Activated CD4-positive, alpha-beta T cell treated with anti-CD3 and anti-CD28 coated beads, Interleukin-2, amount 50 U/mL, for 24 hours (primary cell): ENCODE data around the gene PNMA6A.
"Not testable (repeated sequence)": the region's sequence is repeated elsewhere in the genome, so short reads cannot be mapped to it uniquely, and the experiment has no call there.

Experiments used
- DNase-seq, 2 donors: peaks; one replicate each; pipeline ENCODE4 v3.0.0-alpha.2; 2020; ENCODE audit warnings: low read depth in 1 of 2, low spot score in 1 of 2

PNMA6A gene

GRCh38 chrX:153071909-153072583, at the start of gene PNMA6A:
PNMA6A (plus strand) TSS chrX:153072454; CDS start chrX:153073063, 609 bp downstream.
- not testable (repeated sequence) for DNase-seq

- not testable (repeated sequence) for DNase-seq
Measured at GRCh38 chrX:153026501-153026900, 45.8 kb upstream of the PNMA6A start.

- not testable (repeated sequence) for DNase-seq
Measured at GRCh38 chrX:153028487-153028886, 43.8 kb upstream of the PNMA6A start.

GRCh38 chrX:153029162-153029561, 43.1 kb upstream of the PNMA6A start:
- DNase-seq, result no peak

DNA sequence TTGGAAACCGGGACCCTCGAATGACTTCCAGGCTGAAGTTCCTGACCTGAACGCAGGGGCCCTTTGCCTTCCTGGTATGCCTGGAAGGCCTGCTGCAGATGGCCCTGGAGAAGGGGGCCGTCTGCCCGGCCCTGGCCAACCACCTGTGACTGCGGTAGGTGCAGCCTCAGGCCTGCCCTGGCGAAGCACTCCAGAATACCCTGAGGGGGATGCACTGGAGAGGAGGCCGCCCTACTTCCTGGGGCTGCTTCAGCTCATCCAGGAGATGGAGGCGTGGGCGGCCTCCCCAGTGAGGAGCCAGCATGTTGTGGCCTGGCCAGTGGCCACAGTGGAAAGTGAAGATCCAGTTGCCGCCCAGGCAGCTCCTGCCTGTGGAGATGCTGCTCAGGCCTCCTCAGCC, 42.4 kb upstream of the PNMA6A start:
- no peak for DNase-seq

DNA sequence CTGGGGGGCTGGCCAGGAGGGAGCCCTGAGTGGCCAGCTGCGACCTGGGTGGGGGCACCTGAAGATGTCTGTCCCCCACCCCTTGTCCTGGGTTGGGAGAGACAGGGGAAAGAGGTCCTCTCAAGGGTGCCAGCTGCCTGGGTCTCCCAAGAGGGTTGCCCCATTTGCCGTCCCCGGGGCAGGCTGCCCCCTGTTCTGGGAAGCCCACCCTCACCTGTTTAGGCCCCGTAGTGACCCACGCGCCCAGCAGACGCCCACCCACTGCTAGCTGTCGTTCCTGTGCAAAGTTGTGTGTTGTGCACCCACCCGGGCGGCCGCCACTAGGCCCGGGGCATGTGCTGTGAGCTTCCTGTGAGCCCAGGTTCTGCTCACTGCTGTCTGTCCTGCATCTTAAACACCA, 41.5 kb upstream of the PNMA6A start:
- no peak for DNase-seq

DNA sequence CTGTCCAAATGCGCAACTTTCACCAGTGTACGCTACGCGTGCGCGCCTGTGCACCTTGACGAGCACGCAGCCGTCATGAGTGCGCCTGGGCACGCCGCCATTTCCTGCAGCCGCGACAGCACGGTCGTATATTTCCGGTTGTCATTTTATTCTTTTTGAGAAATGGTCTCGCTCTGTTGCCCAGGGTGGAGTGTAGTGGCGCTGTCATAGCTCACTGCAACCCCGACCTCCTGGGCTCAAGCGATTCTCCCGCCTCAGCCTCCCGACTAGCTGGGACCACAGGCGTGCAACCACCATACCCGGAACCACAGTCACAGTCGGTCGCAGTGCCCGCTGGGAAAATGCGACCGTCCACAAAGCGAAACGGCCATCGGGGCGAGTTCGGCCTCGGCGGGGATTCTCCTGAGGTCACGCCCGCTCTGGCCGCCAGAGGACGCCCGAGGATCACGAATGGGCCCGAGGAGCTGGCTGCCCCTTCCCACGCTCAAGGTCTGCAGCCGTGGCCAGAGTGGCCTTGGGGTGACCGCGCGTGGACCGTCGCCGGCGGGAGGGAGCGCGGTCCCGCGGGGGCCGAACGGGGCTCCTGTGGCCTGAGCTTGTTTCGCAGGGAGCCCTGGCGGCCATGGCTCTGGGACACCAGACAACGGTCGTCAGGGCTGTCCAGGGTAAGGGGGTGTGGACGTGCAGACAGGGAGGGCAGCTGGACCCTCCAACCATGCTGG, 39.7 kb upstream of the PNMA6A start:
- DNase-seq, result peak; percentile 28 to 41

DNA sequence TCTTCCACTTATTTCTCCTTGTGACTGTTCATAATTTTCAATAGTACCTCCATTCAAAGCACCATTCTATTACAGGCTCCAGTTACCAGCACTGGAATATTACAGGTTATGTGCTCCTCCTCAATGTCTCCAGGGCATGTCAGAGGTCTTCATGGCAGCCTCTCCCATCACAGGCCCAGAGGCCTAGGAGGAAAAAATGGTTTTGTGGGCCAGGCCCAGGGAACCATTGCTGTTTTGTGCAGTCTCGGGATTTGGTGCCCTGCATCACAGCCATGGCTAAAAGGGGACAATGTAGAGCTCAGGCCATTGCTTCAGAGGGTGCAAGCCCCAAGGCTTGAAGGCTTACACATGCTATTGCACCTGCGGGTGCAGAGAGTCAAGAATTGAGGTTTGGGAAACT, 23.2 kb upstream of the PNMA6A start:
- DNase-seq, result no peak

GRCh38 chrX:153052534-153052933, 19.7 kb upstream of the PNMA6A start:
- no peak for DNase-seq

- no peak for DNase-seq
Measured at GRCh38 chrX:153055871-153056749, 16.1 kb upstream of the PNMA6A start, which contains the start of gene PNMA3. PNMA3 (plus strand) TSS chrX:153056470; CDS start chrX:153057056, 586 bp downstream.

- DNase-seq, result no peak
Measured at GRCh38 chrX:153057281-153057680, 15.0 kb upstream of the PNMA6A start.

GRCh38 chrX:153059191-153060094, 12.8 kb upstream of the PNMA6A start:
- no peak for DNase-seq

GRCh38 chrX:153060095-153060445, 12.2 kb upstream of the PNMA6A start:
- DNase-seq, result no peak

DNA sequence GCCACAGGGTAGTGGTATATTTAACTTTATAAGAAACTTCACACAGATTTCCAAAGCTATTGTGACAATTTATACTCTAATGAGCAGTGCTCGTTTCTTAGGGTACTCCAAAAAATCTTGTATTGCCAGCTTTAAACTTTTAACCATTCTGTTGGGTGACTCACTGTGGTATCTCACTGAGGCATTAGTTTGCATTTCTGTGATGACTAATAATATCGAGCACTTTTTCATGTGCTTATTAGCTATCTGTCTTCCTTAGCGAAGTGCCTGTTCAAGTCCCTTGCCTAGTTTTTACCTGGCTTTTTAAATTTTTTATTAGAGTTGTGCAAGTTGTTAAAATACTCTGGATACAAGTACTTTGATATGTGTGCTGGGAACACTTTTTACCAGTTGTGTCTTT, 10.5 kb upstream of the PNMA6A start:
- DNase-seq, result no peak

DNA sequence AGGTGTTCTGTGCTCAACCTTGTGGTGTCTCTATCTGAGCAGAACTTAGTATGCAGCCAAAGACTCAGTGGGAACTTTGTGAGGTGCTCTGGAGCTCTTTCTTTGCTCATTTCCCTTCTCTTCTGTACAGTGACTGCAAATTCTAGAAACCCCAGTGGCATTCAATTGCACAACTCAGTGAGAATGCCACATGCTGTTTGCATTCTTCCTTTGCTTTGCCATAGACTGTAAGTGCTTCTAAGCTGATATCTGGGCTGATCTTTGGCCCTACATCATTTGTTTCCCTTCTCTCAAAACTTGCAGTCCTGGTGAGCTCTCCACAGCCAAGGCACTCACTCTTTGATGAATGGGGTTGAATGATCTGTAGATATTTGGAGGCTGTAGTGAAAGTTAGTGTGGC, 8.9 kb upstream of the PNMA6A start:
- DNase-seq, result no peak

DNA sequence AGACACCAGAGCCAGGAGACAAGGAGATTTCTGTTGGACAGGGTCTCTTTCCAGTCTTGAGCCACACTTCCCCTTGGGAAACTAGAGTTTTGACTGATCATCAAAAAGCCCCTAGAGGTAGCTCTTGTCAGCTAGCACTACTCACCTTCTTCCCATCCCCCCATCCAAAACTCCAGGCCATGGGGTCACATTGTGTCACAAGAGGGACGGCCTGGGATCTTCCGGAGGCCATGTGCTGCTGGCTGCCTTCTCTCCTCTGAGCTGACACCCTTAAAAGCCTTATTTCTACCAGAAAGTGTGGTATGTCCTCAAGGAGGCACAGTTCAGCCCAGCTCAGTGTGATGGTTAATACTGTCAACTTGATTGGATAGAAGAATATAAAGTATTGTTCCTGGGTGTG, 8.2 kb upstream of the PNMA6A start:
- no peak for DNase-seq

GRCh38 chrX:153065389-153065788, 6.9 kb upstream of the PNMA6A start:
- no peak for DNase-seq

DNA sequence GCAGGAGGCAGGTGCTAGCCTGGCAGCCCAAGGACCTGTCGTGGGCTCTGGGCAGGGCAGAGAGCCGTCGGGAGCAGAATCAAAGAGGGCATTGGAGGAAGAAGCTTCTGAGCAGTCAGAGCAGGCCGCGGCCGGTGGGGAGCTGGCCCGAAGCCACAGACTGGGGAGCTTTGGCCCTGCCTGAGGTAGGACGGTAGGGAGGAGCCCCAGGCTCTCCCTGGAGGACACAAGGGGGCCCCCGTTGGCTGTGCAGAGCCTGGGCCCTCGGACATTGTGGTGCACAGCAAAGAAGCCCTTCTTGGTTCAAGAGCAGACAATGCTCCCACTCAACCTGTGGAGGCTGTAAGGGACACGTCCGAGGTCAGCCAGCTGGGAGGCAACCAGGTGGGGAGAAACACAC, 5.9 kb upstream of the PNMA6A start:
- DNase-seq, result not testable (repeated sequence)

- DNase-seq, result not testable (repeated sequence)
Measured at GRCh38 chrX:153073331-153073730, 1.1 kb downstream of the PNMA6A start.

GRCh38 chrX:153074262-153074899, 2.1 kb downstream of the PNMA6A start:
- no peak for DNase-seq
